Naive B cell (primary cell): ENCODE results near the gene IGF1. TPM values are rescaled to one million over a fixed set of nuclear protein-coding genes. Genes with fewer than 3 reads are reported as not detected.

Experiments used
- ATAC-seq, 2 donors: fragments of 150-1000 bp; cut with Tn5 transposase; 2 replicates each; pipeline ENCODE4 v1.10.0; 2021; ENCODE audit warnings: low read depth in 2 of 2, mild to moderate bottlenecking in 2 of 2, moderate library complexity in 2 of 2
- DNase-seq: peaks from one replicate; pipeline ENCODE4 v3.0.0; 2022
- H3K27ac Mint-ChIP-seq, 6 donors: one replicate each; pipeline ENCODE4 v1.8.0; 2020 to 2022; ENCODE audit warnings: mild to moderate bottlenecking in 6 of 6, mixed read lengths in 6 of 6, moderate library complexity in 5 of 6, inconsistent platforms in 2 of 6
- H3K27me3 Mint-ChIP-seq, 3 donors: one replicate each; pipeline ENCODE4 v1.8.0; 2021 to 2022; ENCODE audit warnings: mixed read lengths in 3 of 3, mild to moderate bottlenecking in 1 of 3
- H3K36me3 Mint-ChIP-seq, 2 donors: one replicate each; pipeline ENCODE4 v1.8.0; 2020 to 2022; ENCODE audit warnings: mixed read lengths in 2 of 2, inconsistent platforms in 1 of 2, mild to moderate bottlenecking in 1 of 2
- H3K4me1 Mint-ChIP-seq, 3 donors: one replicate each; pipeline ENCODE4 v1.8.0; 2020 to 2022; ENCODE audit warnings: mixed read lengths in 3 of 3, inconsistent platforms in 1 of 3, mild to moderate bottlenecking in 1 of 3, moderate library complexity in 1 of 3
- H3K4me3 Mint-ChIP-seq, 8 donors: one replicate each; pipeline ENCODE4 v1.8.0; 2020 to 2022; ENCODE audit warnings: mild to moderate bottlenecking in 8 of 8, mixed read lengths in 8 of 8, moderate library complexity in 8 of 8, inconsistent platforms in 2 of 8
- H3K9me3 Mint-ChIP-seq, 7 donors: one replicate each; pipeline ENCODE4 v1.8.0; 2020 to 2022; ENCODE audit warnings: mixed read lengths in 7 of 7, mild to moderate bottlenecking in 5 of 7, inconsistent platforms in 2 of 7, moderate library complexity in 1 of 7
- polyA plus RNA-seq, 6 donors: library from polyadenylated mRNA; unstranded; fragments of 300-500 nt; fragmentation: Illumina TruSeq; gene quantifications; one replicate each; pipeline ENCODE4 v1.2.3, GENCODE V29; 2021; ENCODE audit warnings: low read depth in 6 of 6

The IGF1 gene
- polyA plus RNA-seq, 6 donors from 2014 or later: not detected

DNA sequence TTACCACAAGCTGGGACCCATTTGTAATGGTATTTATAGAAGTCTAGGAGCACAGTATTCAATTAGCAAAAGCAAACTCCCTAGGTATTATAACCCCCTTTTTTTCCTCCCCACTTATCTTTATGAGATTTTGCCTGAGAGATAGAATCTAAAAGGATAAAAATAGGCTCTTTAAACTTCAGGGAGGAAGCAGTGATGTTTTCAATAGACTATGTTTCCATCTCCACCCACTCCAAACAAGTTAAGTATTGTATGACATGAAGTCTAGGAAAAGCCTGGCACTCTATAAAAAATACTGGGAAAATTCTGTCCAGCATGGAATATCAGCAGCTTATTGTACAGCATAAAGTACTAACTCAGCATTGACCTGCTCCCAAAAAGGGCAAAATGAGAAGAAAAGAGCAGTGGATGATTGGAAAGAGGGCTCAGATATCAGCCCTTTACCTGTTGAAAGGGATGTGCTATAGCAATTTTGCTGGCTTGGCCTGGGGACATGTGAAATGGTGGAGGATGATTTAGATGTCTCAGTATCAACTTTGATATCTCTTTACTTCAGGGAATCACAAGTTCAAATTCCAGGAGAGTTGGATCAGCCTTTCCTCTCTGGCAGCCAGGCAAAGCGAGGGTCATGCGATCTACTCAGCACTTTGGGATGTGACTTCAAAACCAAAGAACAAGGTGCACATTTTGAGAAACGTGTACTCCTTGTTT, 72.4 kb downstream of the IGF1 start:
- Mint-ChIP-seq H3K36me3 (no peaks in the 10 kb centered on the region), H3K9me3 (peaks cover 0 to 5% (median 0%) of the 10 kb centered on the region in 7 donors), H3K27ac (no peak overlapping the region), H3K27me3 (peaks cover 7 to 12% (median 9%) of the 10 kb centered on the region in 3 donors), H3K4me3 (no peak overlapping the region), H3K4me1 (no peaks in the 10 kb centered on the region)
- DNase-seq (no peak), ATAC-seq (no peak)

DNA sequence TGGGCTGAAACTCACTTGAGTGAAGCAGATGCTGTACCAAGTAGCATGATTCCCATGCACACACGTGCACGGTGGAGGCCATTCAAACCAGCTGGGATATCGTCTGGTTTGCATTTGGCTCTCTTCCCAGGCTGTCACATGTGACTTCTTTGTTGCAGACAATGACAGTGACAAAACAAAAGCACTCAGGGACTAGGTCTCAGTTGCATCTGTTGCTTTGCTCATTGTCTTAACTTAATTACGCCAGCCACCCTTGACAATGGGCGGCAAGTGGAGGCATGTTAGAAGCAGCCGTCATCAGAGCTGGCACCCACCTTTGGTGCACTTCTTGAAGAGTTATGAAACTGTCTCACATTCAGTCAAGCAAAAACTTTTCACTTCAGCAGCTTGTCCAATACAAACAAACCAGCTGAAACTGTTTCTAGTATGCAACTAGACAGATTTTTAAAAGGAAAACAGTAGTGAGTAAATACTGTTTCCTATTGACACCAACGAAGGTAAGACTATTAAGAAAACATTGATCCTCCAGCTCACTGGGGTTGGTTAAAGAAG, 74.3 kb downstream of the IGF1 start:
- no peaks in the 10 kb centered on the region for H3K36me3 Mint-ChIP-seq
- peaks cover 0 to 5% (median 0%) of the 10 kb centered on the region in 7 donors for H3K9me3 Mint-ChIP-seq
- peaks cover 7 to 17% (median 9%) of the 10 kb centered on the region in 3 donors for H3K27me3 Mint-ChIP-seq
- no peaks in the 10 kb centered on the region for H3K4me1 Mint-ChIP-seq
- no peak overlapping the region for H3K27ac Mint-ChIP-seq
- no peak overlapping the region for H3K4me3 Mint-ChIP-seq
- no peak for ATAC-seq
- DNase-seq: no peak

DNA sequence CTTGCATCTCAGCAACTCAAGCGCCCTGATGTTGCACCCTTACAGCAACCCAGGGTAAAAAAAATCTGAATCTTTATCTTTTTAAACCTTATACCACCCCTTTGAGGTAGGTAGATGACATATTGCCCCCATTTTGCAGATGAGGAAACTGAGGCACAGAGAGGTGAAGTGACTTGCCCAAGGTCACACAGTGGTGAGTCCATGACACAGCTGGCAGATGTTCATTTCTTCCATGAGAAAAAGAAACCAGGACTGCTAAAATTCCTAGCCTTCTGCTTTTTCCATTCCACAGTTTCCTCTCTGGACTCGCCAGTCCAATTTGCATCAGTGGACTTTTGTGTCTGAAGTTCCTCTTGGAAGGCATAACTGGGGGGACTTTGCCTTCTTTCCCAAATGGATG, 79.3 kb downstream of the IGF1 start:
- Mint-ChIP-seq H3K4me1 (no peaks in the 10 kb centered on the region), H3K9me3 (no peaks in the 10 kb centered on the region), H3K36me3 (no peaks in the 10 kb centered on the region), H3K27me3 (peaks cover 0 to 17% (median 0%) of the 10 kb centered on the region in 3 donors), H3K27ac (no peak overlapping the region), H3K4me3 (no peak overlapping the region)
- ATAC-seq: no peak
- DNase-seq: no peak

DNA sequence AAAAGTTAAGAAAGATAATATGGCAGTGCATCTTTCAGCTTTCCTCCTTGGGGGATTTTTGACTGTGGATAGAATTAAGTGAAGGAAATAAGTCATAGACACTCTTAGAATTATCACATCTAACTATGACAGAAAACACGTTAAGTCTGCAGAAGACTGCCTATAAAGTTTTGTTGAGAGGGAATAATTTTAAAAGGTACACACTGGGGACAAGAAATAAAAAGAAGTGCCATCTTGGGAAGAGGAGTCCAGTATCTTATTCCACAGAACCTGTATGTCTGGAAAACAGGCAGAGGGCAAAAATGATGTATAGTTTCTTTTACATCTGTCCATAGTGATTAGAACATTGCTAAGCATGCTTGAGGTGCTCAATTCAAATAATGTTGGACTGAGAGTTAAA, 80.7 kb downstream of the IGF1 start:
- Mint-ChIP-seq H3K27ac (no peak overlapping the region), H3K9me3 (no peaks in the 10 kb centered on the region), H3K4me3 (no peak overlapping the region), H3K36me3 (no peaks in the 10 kb centered on the region), H3K4me1 (no peaks in the 10 kb centered on the region), H3K27me3 (peaks cover 0 to 18% (median 0%) of the 10 kb centered on the region in 3 donors)
- ATAC-seq: no peak
- DNase-seq: no peak

DNA sequence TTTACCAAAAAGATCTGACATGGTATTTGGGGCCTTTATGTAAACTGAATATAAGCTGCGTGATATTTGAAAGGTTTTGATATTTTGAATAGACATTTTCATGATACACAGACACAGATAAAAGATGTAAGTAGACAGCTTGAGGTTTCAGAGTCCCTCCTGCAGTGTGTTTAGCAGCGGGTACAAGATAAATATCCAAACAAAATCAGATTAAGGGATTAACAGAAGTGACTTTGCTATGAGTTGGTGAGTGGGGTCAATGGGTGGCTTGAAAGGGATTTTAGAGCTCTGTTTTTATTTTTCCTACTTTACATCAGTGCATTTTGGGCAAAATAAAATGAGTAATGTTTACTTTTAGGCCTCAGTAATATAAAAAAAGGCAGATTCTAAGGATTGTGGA, 84.1 kb downstream of the IGF1 start:
- Mint-ChIP-seq H3K27ac (no peak overlapping the region), H3K4me3 (no peak overlapping the region), H3K9me3 (no peaks in the 10 kb centered on the region), H3K4me1 (no peaks in the 10 kb centered on the region), H3K27me3 (peaks cover 5 to 11% (median 8%) of the 10 kb centered on the region in 3 donors), H3K36me3 (no peaks in the 10 kb centered on the region)
- ATAC-seq (no peak), DNase-seq (no peak)

DNA sequence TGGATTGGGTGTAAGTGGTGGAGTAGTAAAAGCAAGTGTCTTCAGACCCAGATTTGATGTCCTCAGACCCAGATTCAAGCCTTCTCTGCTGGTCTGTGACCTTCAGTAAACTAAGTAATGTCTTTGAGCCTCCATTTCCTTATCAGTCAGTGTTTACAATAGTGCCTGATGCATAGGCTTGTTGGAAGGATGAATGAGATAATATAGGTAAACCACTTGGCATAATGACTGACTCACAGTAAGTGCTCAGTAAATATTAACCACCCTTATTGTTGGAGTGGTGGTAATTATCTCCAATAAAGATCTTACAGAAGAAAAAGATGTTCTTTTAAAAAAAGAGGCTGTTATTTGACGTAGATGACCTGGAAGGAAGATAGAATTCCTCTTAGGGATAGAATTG, 86.2 kb downstream of the IGF1 start:
- H3K4me1 Mint-ChIP-seq: no peaks in the 10 kb centered on the region
- no peaks in the 10 kb centered on the region for H3K9me3 Mint-ChIP-seq
- H3K36me3 Mint-ChIP-seq: no peaks in the 10 kb centered on the region
- no peak overlapping the region for H3K4me3 Mint-ChIP-seq
- H3K27me3 Mint-ChIP-seq: peaks cover 5 to 12% (median 8%) of the 10 kb centered on the region in 3 donors
- ATAC-seq: no peak
- H3K27ac Mint-ChIP-seq: no peak overlapping the region
- DNase-seq: no peak

DNA sequence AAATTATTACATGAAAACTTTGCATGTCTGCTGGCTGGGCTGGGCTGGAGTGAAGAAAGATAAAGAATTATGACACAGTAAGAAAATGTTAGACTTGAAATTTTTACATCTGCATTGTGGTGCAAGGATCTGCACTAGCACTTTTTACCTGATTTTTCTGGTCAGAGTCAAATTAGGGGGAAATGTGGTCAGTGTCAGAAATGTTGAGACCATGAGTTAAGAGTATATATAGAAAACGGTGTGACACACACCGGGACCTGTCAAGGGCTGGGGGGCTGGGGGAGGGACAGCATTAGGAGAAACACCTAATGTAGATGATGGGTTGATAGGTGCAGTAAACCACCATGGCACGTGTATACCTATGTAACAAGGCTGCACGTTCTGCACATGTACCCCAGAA, 90.3 kb downstream of the IGF1 start:
- no peaks in the 10 kb centered on the region for H3K4me1 Mint-ChIP-seq
- peaks cover 10 to 31% (median 26%) of the 10 kb centered on the region in 3 donors for H3K27me3 Mint-ChIP-seq
- no peaks in the 10 kb centered on the region for H3K9me3 Mint-ChIP-seq
- no peaks in the 10 kb centered on the region for H3K36me3 Mint-ChIP-seq
- no peak overlapping the region for H3K27ac Mint-ChIP-seq
- no peak overlapping the region for H3K4me3 Mint-ChIP-seq
- ATAC-seq (no peak), DNase-seq (no peak)

DNA sequence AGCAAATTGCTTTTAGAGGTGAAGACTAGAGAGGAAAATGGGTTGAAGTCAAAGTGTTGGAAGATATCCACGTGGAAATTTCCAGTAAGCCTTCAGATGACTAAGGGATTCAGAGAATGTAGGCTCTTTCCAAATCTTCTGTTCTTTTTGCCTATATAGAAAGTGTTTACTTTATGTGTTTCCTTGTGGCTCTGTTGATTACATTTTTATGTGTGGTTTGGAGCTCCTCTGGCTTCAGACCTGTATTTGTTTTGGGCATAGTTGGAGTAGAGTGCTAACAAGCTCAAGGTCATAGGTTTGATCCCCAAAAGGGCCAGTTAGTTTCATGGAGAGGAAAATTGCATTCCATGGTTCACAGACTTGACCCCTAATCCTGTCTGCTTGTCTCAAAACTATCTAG, 91.9 kb downstream of the IGF1 start:
- Mint-ChIP-seq H3K9me3 (peaks cover 0 to 14% (median 8%) of the 10 kb centered on the region in 7 donors), H3K27me3 (peaks cover 16 to 31% (median 31%) of the 10 kb centered on the region in 3 donors), H3K4me1 (no peaks in the 10 kb centered on the region), H3K4me3 (no peak overlapping the region), H3K27ac (no peak overlapping the region), H3K36me3 (no peaks in the 10 kb centered on the region)
- ATAC-seq (no peak), DNase-seq (no peak)

DNA sequence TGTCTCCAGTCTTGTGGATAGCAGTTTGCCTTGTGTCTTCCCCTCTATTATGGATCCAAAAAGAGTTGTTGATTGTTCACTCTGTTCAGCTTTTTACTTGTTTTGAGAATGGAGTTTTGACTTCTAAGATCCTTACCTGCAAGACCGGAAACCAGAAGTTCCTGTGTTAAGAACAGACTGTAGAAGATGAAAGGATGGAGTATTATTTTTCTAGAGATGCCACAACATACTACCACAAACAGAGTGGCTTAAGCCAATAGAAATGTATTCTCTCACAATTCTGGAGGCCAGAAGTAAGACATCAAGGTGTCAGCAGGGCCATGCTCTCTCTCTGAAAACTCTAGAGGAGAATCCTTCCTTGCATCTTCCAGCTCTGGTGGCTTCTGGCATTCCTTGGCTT, 95.0 kb downstream of the IGF1 start:
- no peak for ATAC-seq
- Mint-ChIP-seq H3K9me3 (peaks cover 2 to 23% (median 8%) of the 10 kb centered on the region in 7 donors), H3K36me3 (no peaks in the 10 kb centered on the region), H3K27ac (no peak overlapping the region), H3K4me3 (no peak overlapping the region), H3K4me1 (no peaks in the 10 kb centered on the region), H3K27me3 (peaks cover 12 to 25% (median 23%) of the 10 kb centered on the region in 3 donors)
- DNase-seq: no peak

DNA sequence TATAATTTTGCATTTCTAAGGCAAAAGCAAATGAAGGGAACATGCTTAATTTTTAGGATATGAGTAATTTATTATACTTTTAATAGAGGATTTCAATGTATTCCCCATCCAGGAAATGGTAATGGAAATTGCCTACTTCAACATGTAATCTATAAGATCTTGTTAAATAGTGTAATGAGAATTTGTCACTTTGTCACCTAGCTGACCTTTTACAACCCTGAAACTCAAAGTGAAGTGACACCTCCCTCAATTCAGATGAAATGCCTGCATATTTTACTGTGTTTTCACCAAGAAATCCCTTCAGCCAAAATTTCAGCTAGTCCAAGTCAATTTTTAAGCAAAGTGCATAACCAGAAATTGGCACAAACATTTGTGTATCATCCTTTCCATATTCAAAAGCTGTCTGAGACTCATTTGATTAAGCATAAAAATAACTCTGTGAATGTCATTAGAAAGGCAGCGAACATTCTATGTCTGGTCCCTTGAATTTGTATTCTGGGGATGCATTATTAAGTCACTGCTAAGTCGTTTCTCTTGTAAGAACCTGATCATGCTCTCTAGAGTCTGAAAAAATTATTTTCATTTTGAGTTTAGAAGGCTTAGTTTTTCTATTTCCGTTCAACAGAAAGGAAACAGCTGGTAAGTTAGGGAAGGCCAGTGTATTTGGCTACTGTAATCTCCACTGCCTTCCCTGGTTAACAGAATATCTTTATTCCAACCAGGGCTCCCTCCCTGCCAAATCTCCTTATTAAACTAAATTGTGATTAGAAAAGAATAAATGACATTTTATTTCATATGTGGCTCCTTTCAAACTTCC, 100.8 kb downstream of the IGF1 start:
- Mint-ChIP-seq H3K9me3 (peaks cover 2 to 20% (median 8%) of the 10 kb centered on the region in 7 donors), H3K27ac (no peak overlapping the region)

DNA sequence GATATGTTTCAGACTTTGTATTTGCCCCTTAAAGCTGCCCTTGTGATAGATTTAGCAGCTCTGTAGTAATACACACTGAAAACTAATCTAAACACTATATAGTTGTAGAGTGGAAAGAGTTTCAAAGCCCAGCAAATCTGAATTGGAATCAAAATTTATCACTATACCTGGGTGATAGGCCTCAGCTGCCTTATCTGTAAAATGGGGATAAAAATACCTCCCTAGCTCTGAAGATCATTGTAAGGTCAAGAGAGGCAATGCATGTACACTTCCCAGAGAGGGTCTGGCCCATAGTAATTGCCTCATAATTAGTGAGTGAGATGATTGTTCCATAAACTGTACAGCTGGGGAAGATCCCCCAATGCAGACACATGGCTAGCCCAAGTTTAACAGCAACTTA, 103.6 kb downstream of the IGF1 start:
- H3K27ac Mint-ChIP-seq: no peak overlapping the region
- no peaks in the 10 kb centered on the region for H3K4me1 Mint-ChIP-seq
- H3K9me3 Mint-ChIP-seq: no peaks in the 10 kb centered on the region
- H3K27me3 Mint-ChIP-seq: no peaks in the 10 kb centered on the region
- ATAC-seq (no peak), DNase-seq (no peak)
- H3K36me3 Mint-ChIP-seq: no peaks in the 10 kb centered on the region
- H3K4me3 Mint-ChIP-seq: no peak overlapping the region

More for the DNA sequence above, 100.8 kb downstream of the IGF1 start:
- Mint-ChIP-seq H3K4me3 (no peak overlapping the region), H3K27me3 (peaks cover 0 to 3% (median 2%) of the 10 kb centered on the region in 3 donors), H3K36me3 (no peaks in the 10 kb centered on the region), H3K4me1 (no peaks in the 10 kb centered on the region)
- no peak for ATAC-seq
- no peak for DNase-seq

DNA sequence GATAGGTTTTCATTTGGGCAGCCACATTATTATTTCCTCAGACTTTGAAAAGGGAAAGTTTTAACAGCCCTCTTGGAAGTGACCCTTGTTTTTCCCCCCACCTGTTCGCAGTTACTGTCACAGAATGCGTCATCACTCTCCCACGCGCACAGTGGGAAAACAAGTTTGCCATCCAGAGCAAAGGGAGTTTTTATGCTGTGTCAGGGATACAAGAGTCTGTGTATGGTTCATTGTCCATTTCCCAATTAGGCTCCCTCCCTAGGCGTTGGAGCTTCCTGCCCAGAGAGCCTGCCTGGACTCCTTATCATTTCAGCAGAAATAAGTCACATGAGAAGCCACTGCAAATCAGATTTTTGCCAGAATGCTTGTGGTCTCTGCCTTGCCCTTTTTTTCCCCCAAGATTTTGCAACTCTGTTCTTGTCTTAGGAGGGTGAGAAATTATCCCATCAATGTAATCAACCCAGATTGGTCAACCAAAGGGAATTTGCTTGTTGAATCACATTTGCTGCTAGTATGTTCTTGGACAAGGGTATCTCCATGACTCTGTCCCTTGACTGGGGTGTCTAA, 104.1 kb downstream of the IGF1 start:
- H3K9me3 Mint-ChIP-seq: no peaks in the 10 kb centered on the region
- H3K4me3 Mint-ChIP-seq: no peak overlapping the region
- no peak for ATAC-seq
- no peaks in the 10 kb centered on the region for H3K27me3 Mint-ChIP-seq
- no peak for DNase-seq
- no peaks in the 10 kb centered on the region for H3K36me3 Mint-ChIP-seq
- no peaks in the 10 kb centered on the region for H3K4me1 Mint-ChIP-seq
- H3K27ac Mint-ChIP-seq: no peak overlapping the region

DNA sequence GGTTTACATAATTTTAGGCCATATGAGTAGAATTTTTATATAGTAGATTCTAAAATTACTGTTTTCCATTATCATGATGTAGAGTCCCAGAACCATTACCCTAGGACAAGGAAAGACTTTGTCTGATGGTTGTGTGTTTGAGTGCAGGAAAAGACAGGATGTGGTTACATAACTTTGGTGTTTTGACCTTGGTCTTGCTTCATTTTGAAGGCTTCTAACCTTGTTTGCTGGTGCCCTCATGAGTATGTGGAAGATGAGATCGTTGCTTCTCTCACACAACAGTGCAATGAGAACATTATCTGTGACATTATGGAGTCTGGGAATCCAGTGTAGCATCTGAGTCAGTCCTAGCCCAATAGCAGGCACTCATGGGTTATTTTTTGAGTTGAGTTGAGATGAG, 106.2 kb downstream of the IGF1 start:
- no peak overlapping the region for H3K27ac Mint-ChIP-seq
- peaks cover 0 to 2% (median 1%) of the 10 kb centered on the region in 7 donors for H3K9me3 Mint-ChIP-seq
- DNase-seq (no peak), ATAC-seq (no peak)
- no peaks in the 10 kb centered on the region for H3K36me3 Mint-ChIP-seq
- H3K27me3 Mint-ChIP-seq: peaks cover 0 to 6% (median 0%) of the 10 kb centered on the region in 3 donors
- H3K4me3 Mint-ChIP-seq: no peak overlapping the region
- H3K4me1 Mint-ChIP-seq: no peaks in the 10 kb centered on the region
